GM19043 (cell line): ENCODE measurements around the gene IBA57.
"Not testable (repeated sequence)": the region's sequence is repeated elsewhere in the genome, so short reads cannot be mapped to it uniquely, and the experiment has no call there.

ENCODE experiments used
- ATAC-seq: cut with Tn5 transposase; IDR thresholded peaks from one replicate; pipeline ENCODE4 v1.9.1; 2021; ENCODE audit warnings: low read depth; ENCODE audit not compliant: unreplicated experiment

The IBA57 gene

GRCh38 chr1:228224198-228225164, 58.9 kb downstream of the IBA57 start:
- ATAC-seq, result no peak

GRCh38 chr1:228225165-228225710, 59.6 kb downstream of the IBA57 start:
- ATAC-seq, result no peak

- ATAC-seq, result no peak
Observed at GRCh38 chr1:228225740-228226139, 60.1 kb downstream of the IBA57 start.

GRCh38 chr1:228226141-228226874, 60.7 kb downstream of the IBA57 start:
- no peak for ATAC-seq

- ATAC-seq, result no peak
Observed at GRCh38 chr1:228226956-228227791, 61.6 kb downstream of the IBA57 start.

- not testable (repeated sequence) for ATAC-seq
Observed at GRCh38 chr1:228228147-228228546, 62.5 kb downstream of the IBA57 start.

- no peak for ATAC-seq
Observed at GRCh38 chr1:228228601-228229074, 63.0 kb downstream of the IBA57 start.

- no peak for ATAC-seq
Observed at GRCh38 chr1:228231189-228231588, 65.6 kb downstream of the IBA57 start.
